Liver (tissue), 9 donors: ENCODE results near the gene EFNB3. TPM values are rescaled to one million over a fixed set of nuclear protein-coding genes. Genes with fewer than 3 reads are reported as not detected.

ENCODE experiments used
- DNase-seq: peaks from one replicate; pipeline ENCODE4 v3.0.0-alpha.2; 2017; ENCODE audit warnings: low spot score
- H3K27ac ChIP-seq, 2 donors: one replicate each; pipeline ENCODE4 v1.7.0; 2013; ENCODE audit warnings: inconsistent platforms in 2 of 2, low read length in 2 of 2, control low read depth in 1 of 2, low read depth in 1 of 2, mild to moderate bottlenecking in 1 of 2
- H3K27me3 ChIP-seq, 4 donors: one replicate each; pipeline versions ENCODE4 v1.6.1 to v1.7.0; 2013; ENCODE audit warnings: low read length in 3 of 4, inconsistent platforms in 1 of 4, mild to moderate bottlenecking in 1 of 4, moderate library complexity in 1 of 4; ENCODE audit not compliant: control insufficient read depth in 4 of 4, insufficient read depth in 4 of 4
- H3K36me3 ChIP-seq, 4 donors: one replicate each; pipeline versions ENCODE4 v1.6.1 to v1.7.0; 2013; ENCODE audit warnings: low read length in 3 of 4, mild to moderate bottlenecking in 3 of 4, low read depth in 1 of 4, moderate library complexity in 1 of 4; ENCODE audit not compliant: control insufficient read depth in 4 of 4, insufficient read depth in 3 of 4
- H3K4me1 ChIP-seq, 4 donors: one replicate each; pipeline versions ENCODE4 v1.6.1 to v1.7.0; 2013; ENCODE audit warnings: low read length in 3 of 4, mild to moderate bottlenecking in 3 of 4, moderate library complexity in 1 of 4; ENCODE audit not compliant: control insufficient read depth in 4 of 4, insufficient read depth in 4 of 4
- H3K4me3 ChIP-seq, 3 donors: one replicate each; pipeline versions ENCODE4 v1.6.1 to v1.7.0; 2013; ENCODE audit warnings: low read length in 3 of 3, control low read depth in 1 of 3, low read depth in 1 of 3, mild to moderate bottlenecking in 1 of 3
- H3K9ac ChIP-seq, 2 donors: one replicate each; pipeline ENCODE4 v1.7.0; 2013; ENCODE audit warnings: low read length in 2 of 2, mild to moderate bottlenecking in 2 of 2, moderate library complexity in 2 of 2, control low read depth in 1 of 2, low read depth in 1 of 2
- H3K9me3 ChIP-seq, 4 donors: one replicate each; pipeline versions ENCODE4 v1.6.1 to v1.7.0; 2013; ENCODE audit warnings: low read length in 3 of 4; ENCODE audit not compliant: control insufficient read depth in 4 of 4
- ATF3 ChIP-seq: IDR thresholded peaks from 2 replicates; pipeline ENCODE4 v1.6.1; 2016; ENCODE audit warnings: antibody characterized with exemption
- EGR1 ChIP-seq, 2 donors: IDR thresholded peaks; 2 replicates each; pipeline ENCODE4 v1.6.1; 2016 to 2018; ENCODE audit warnings: antibody characterized with exemption in 2 of 2, low read depth in 2 of 2
- FOXA2 ChIP-seq: IDR thresholded peaks from 2 replicates; pipeline ENCODE4 v1.6.1; 2016; ENCODE audit warnings: antibody characterized with exemption
- GABPA ChIP-seq, 2 donors: IDR thresholded peaks in 1 of 2; conservative IDR thresholded peaks in 1 of 2; 2 replicates each; pipeline ENCODE4 v1.6.1; 2016; ENCODE audit warnings: antibody characterized with exemption in 2 of 2, mild to moderate bottlenecking in 1 of 2, moderate library complexity in 1 of 2
- HNF4A ChIP-seq, 2 donors: conservative IDR thresholded peaks; 2 replicates each; pipeline ENCODE4 v1.6.1; 2016; ENCODE audit warnings: antibody characterized with exemption in 2 of 2, mild to moderate bottlenecking in 2 of 2
- HNF4G ChIP-seq: IDR thresholded peaks from 2 replicates; pipeline ENCODE4 v1.6.1; 2016; ENCODE audit warnings: antibody characterized with exemption
- JUND ChIP-seq, 2 donors: IDR thresholded peaks; 2 replicates each; pipeline ENCODE4 v1.6.1; 2016; ENCODE audit warnings: antibody characterized with exemption in 2 of 2
- RAD21 ChIP-seq, 2 donors: IDR thresholded peaks; 2 replicates each; pipeline ENCODE4 v1.6.1; 2016; ENCODE audit warnings: antibody characterized with exemption in 2 of 2, mild to moderate bottlenecking in 2 of 2
- REST ChIP-seq: IDR thresholded peaks from 2 replicates; pipeline ENCODE4 v1.6.1; 2016; ENCODE audit warnings: antibody characterized with exemption, mild to moderate bottlenecking
- RXRA ChIP-seq, 2 donors: IDR thresholded peaks; 2 replicates each; pipeline ENCODE4 v1.6.1; 2017 to 2018; ENCODE audit warnings: antibody characterized with exemption in 2 of 2, mild to moderate bottlenecking in 1 of 2
- SP1 ChIP-seq: IDR thresholded peaks from 2 replicates; pipeline ENCODE4 v1.6.1; 2018; ENCODE audit warnings: antibody characterized with exemption, mild to moderate bottlenecking
- TAF1 ChIP-seq: conservative IDR thresholded peaks from 2 replicates; pipeline ENCODE4 v1.6.1; 2016; ENCODE audit warnings: antibody characterized with exemption, mild to moderate bottlenecking
- YY1 ChIP-seq: IDR thresholded peaks from 2 replicates; pipeline ENCODE4 v1.6.1; 2016; ENCODE audit warnings: antibody characterized with exemption, mild to moderate bottlenecking
- ZBTB33 ChIP-seq: IDR thresholded peaks from 2 replicates; pipeline ENCODE4 v1.6.1; 2016; ENCODE audit warnings: antibody characterized with exemption
- WGBS: extraction: QIAGEN DNeasy Blood & Tissue Kit; methylation state at CpG from one replicate; pipeline ENCODE4 v1.1.7; 2013; 5-methylcytosine and 5-hydroxymethylcytosine counted together
- polyA plus RNA-seq, 2 donors: library from polyadenylated mRNA; stranded (reverse) in 1 of 2; unstranded in 1 of 2; fragments of 200-250 nt in 1 of 2; fragments of >200 nt in 1 of 2; fragmentation: Nextera tagmentation in 1 of 2; extraction: Ambion mirVana in 1 of 2; gene quantifications; one replicate each; pipeline versions ENCODE4 v1.2.1 to v1.2.3, GENCODE V29; 2013 to 2015
- total RNA-seq, 2 donors: library from RNA; depleted of rRNA; stranded (reverse); fragments of >200 nt; gene quantifications; one replicate each; pipeline ENCODE4 v1.2.3, GENCODE V29; 2014
- TF ChIP-seq, protein P1 (sequence below): IDR thresholded peaks from 2 replicates; pipeline ENCODE4 v1.6.1; 2016; ENCODE audit warnings: antibody characterized with exemption
- TF ChIP-seq, protein P2 (sequence below): fragments of 150-350 bp; IDR thresholded peaks from 2 replicates; pipeline ENCODE4 v1.5.1; 2017; ENCODE audit warnings: improper control_type of control experiment, low read depth, low read length; ENCODE audit not compliant: missing input control
- donor health status: healthy.
- donor health status: healthy.
- donor health status: healthy.
- donor health status: healthy.
- donor health status: healthy.

EFNB3 gene
- total and polyA plus RNA-seq, 4 donors: 0.19 to 0.80 (median 0.41) TPM

DNA sequence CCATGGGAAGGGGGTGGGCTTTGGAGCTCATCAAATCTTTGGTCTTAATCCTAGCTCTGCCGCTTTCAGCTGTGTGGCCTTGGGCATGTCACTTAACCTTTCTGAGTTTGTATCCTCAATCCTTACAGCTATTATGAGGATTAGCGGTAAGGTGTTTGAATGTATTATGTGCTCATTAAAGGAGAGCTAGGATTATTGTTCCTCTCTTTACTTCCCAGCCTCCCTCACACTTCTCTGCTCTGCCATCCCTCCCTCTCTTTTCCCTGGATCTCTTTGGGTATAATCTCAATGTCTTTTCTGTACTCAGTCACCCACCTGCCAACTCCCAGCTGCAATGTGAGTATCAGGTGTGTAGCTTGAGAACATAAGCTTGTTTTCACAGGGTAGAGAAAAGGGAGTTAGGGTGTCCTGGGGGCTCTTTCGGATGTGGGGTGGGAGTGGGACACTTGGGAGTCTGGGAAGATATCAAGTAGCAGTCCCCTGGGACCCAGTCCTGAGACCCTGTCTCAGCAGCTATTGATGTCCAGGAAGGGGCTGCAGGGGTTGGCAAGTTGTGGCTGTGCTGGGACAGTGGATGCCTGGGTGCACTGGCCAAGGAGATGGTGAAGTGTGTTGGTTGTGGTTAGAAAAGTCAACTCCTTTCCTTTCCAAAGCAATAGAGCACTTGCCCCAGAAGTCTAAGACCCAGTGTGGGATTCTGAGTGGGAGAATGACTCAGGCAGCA lies 1.8 kb downstream of the EFNB3 start:
- no peak overlapping the region for H3K4me3 ChIP-seq
- no peak overlapping the region for H3K9ac ChIP-seq
- no peaks in the 10 kb centered on the region for H3K9me3 ChIP-seq
- peaks cover 0 to 21% (median 12%) of the 10 kb centered on the region in 4 donors for H3K27me3 ChIP-seq
- peaks cover 1 to 6% (median 2%) of the 10 kb centered on the region in 4 donors for H3K4me1 ChIP-seq
- TF ChIP-seq GABPA (IDR thresholded peaks at IDR 0.05 in 1 of 2, conservative IDR thresholded peaks at IDR 0.05 in 1 of 2): no peak
- TF ChIP-seq EGR1 (IDR thresholded peaks at IDR 0.05; ENCODE audit: low read depth in 2 of 2): no peak
- no peak for TF ChIP-seq RAD21 (IDR thresholded peaks at IDR 0.05)
- TF ChIP-seq SP1: no peak
- TF ChIP-seq REST: no peak
- TF ChIP-seq, protein P1, sequence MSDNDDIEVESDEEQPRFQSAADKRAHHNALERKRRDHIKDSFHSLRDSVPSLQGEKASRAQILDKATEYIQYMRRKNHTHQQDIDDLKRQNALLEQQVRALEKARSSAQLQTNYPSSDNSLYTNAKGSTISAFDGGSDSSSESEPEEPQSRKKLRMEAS: no peak
- TF ChIP-seq HNF4A (conservative IDR thresholded peaks at IDR 0.05): no peak
- no peak for TF ChIP-seq HNF4G
- TF ChIP-seq ZBTB33: no peak
- no peak for TF ChIP-seq JUND (IDR thresholded peaks at IDR 0.05)
- TF ChIP-seq ATF3: no peak
- TF ChIP-seq TAF1: no peak
- no peak for TF ChIP-seq FOXA2
- TF ChIP-seq, protein P2, sequence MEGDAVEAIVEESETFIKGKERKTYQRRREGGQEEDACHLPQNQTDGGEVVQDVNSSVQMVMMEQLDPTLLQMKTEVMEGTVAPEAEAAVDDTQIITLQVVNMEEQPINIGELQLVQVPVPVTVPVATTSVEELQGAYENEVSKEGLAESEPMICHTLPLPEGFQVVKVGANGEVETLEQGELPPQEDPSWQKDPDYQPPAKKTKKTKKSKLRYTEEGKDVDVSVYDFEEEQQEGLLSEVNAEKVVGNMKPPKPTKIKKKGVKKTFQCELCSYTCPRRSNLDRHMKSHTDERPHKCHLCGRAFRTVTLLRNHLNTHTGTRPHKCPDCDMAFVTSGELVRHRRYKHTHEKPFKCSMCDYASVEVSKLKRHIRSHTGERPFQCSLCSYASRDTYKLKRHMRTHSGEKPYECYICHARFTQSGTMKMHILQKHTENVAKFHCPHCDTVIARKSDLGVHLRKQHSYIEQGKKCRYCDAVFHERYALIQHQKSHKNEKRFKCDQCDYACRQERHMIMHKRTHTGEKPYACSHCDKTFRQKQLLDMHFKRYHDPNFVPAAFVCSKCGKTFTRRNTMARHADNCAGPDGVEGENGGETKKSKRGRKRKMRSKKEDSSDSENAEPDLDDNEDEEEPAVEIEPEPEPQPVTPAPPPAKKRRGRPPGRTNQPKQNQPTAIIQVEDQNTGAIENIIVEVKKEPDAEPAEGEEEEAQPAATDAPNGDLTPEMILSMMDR: no peak
- TF ChIP-seq YY1: no peak
- no peak for TF ChIP-seq RXRA (IDR thresholded peaks at IDR 0.05)
- 81% methylated on average over 3 of the region's 3 CpGs for WGBS
- peaks cover 0 to 6% (median 2%) of the 10 kb centered on the region in 4 donors for H3K36me3 ChIP-seq
- no peak overlapping the region for H3K27ac ChIP-seq
- DNase-seq: no peak
